Measurements from ENCODE around the gene FBXO11. TPM values are rescaled to one million over a fixed set of nuclear protein-coding genes. Genes with fewer than 3 reads are reported as not detected.

Gene FBXO11
- total and polyA plus RNA-seq, 9 donors, result 37.1 to 56.2 (median 43.4) TPM

DNA sequence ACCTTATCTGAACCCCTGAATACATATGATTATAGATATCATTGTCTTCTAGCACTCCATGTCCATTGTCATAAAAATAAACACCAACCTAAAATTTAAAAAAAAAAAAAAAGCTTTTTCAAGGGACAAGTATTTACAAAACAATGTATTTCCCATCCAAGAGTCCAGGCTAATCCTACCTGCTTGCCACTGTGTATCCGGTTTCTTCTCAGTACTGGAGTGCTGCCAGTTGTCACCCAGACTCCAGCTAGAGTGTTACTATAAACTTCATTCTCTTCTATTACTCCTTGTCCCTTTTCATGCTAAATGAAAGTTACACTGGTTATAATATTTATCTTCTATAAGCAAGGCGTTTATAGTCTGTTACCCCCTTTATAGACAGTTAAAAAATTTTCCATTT lies 87.5 kb downstream of the FBXO11 start:
- H3K4me1 ChIP-seq (ENCODE audit: control insufficient read depth, insufficient read depth, low read length), result no peaks in the 10 kb centered on the region
- no peak overlapping the region for H3K27ac ChIP-seq (ENCODE audit: low read length)
- H3K9me3 ChIP-seq (replicated peaks; ENCODE audit: control insufficient read depth, low read depth, low read length), result no peaks in the 10 kb centered on the region
- 80% methylated on average over 1 of the region's 2 CpGs for WGBS (ENCODE audit: insufficient coverage)
- H3K4me3 ChIP-seq (ENCODE audit: low read length), result no peak overlapping the region
- no peak for DNase-seq
- peaks cover 43% of the 10 kb centered on the region for H3K36me3 ChIP-seq (ENCODE audit: control insufficient read depth, insufficient read depth, low read length)
- no peaks in the 10 kb centered on the region for H3K27me3 ChIP-seq (ENCODE audit: control insufficient read depth, insufficient read depth, low read length)

DNA sequence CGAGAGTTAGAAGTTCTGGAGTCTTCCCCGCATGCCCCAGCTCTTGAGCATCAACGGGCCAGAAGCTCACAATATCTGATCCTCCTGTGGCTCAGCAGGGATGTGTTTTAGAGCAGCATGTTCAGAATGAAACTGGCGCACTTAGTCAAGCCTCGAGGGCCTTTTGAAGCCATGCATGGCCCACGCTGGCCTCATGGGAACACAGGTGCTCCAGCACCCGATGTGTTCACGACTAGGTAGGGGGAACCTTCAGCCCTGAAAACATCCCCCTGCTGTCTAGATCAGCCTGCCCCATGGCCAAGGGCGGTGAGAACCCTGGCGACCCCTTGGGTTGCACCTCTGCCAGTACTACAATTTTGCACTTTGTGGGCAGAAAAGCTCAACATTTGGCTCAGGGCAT lies 90.5 kb downstream of the FBXO11 start:
- peaks cover 49% of the 10 kb centered on the region for H3K36me3 ChIP-seq (ENCODE audit: control insufficient read depth, insufficient read depth, low read length)
- no peaks in the 10 kb centered on the region for H3K4me1 ChIP-seq (ENCODE audit: control insufficient read depth, insufficient read depth, low read length)
- DNase-seq, result no peak
- no peak overlapping the region for H3K27ac ChIP-seq (ENCODE audit: low read length)
- no peaks in the 10 kb centered on the region for H3K27me3 ChIP-seq (ENCODE audit: control insufficient read depth, insufficient read depth, low read length)
- no peak overlapping the region for H3K4me3 ChIP-seq (ENCODE audit: low read length)
- 98% methylated on average over 10 of the region's 10 CpGs for WGBS (ENCODE audit: insufficient coverage)
- H3K9me3 ChIP-seq (replicated peaks; ENCODE audit: control insufficient read depth, low read depth, low read length), result no peaks in the 10 kb centered on the region

DNA sequence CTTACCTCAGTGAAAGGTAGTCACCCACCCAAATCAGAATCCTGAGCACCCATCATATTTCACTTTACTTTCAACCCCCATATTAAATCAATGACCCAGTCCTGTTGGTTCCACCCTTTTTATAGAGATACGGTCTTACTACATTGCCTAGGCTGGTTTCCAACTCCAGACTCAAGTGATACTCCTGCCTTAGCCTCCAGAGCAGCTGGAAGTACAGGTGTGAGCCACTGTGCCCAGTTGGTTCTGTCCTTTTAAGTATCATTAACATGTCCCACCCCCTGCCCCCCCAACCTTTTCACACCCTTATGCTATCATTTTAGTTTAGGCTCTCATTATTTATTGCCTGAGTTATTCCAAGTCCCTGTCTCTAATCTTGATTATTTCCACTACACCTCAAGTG lies 94.6 kb downstream of the FBXO11 start:
- 44% methylated on average over 1 of the region's 1 CpG for WGBS (ENCODE audit: insufficient coverage)
- H3K27me3 ChIP-seq (ENCODE audit: control insufficient read depth, insufficient read depth, low read length), result no peaks in the 10 kb centered on the region
- no peak overlapping the region for H3K4me3 ChIP-seq (ENCODE audit: low read length)
- DNase-seq, result no peak
- H3K27ac ChIP-seq (ENCODE audit: low read length), result no peak overlapping the region
- H3K4me1 ChIP-seq (ENCODE audit: control insufficient read depth, insufficient read depth, low read length), result no peaks in the 10 kb centered on the region
- peaks cover 40% of the 10 kb centered on the region for H3K36me3 ChIP-seq (ENCODE audit: control insufficient read depth, insufficient read depth, low read length)
- H3K9me3 ChIP-seq (replicated peaks; ENCODE audit: control insufficient read depth, low read depth, low read length), result no peaks in the 10 kb centered on the region

DNA sequence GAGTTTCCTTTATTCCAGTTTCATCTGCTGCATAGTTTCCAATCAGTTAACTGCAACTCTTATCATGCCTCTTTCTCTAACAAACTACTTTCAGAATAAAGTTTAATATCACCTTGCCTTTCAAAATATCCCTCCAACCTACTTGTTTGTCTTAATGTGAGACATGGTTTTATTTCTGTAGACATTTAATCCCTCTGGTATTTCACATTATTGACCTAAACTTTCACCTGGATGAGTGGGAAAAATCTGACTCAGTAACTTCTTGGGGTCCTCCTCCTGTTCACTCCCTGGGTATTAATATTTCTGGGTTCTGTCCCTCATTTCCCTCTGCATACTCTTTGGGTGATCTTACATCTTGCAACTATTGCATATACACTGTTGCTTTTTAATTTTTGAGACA lies 95.4 kb downstream of the FBXO11 start:
- H3K9me3 ChIP-seq (replicated peaks; ENCODE audit: control insufficient read depth, low read depth, low read length), result no peaks in the 10 kb centered on the region
- peaks cover 37% of the 10 kb centered on the region for H3K36me3 ChIP-seq (ENCODE audit: control insufficient read depth, insufficient read depth, low read length)

DNA sequence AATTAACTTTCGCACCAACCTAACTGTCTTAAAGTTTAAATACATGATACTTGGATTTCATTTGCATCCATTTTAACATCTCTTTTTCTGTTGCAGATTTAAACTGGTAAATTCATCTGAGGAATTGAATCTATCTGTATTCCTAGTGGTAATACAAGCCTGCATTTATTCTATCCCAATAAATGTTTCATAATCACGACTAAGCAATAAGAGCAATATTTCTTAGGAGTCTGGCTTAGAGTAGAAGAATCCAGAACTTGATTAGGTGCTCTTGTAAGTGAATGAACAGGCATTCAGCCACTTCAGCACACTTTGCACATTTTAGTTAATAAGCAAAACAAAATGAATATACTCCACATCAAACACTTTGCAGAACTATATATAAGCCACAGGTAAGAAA lies 96.4 kb downstream of the FBXO11 start:
- Histone ChIP-seq H3K4me3 (ENCODE audit: low read length) (no peak overlapping the region), H3K36me3 (ENCODE audit: control insufficient read depth, insufficient read depth, low read length) (peaks cover 35% of the 10 kb centered on the region), H3K9me3 (replicated peaks; ENCODE audit: control insufficient read depth, low read depth, low read length) (no peaks in the 10 kb centered on the region), H3K27ac (ENCODE audit: low read length) (no peak overlapping the region), H3K27me3 (ENCODE audit: control insufficient read depth, insufficient read depth, low read length) (no peaks in the 10 kb centered on the region), H3K4me1 (ENCODE audit: control insufficient read depth, insufficient read depth, low read length) (no peaks in the 10 kb centered on the region)
- WGBS (ENCODE audit: insufficient coverage), result no CpG with 5 or more reads among the region's 2 CpGs
- DNase-seq, result no peak

More for the DNA sequence above, 95.4 kb downstream of the FBXO11 start:
- Histone ChIP-seq H3K27ac (ENCODE audit: low read length) (no peak overlapping the region), H3K4me3 (ENCODE audit: low read length) (no peak overlapping the region), H3K4me1 (ENCODE audit: control insufficient read depth, insufficient read depth, low read length) (no peaks in the 10 kb centered on the region), H3K27me3 (ENCODE audit: control insufficient read depth, insufficient read depth, low read length) (no peaks in the 10 kb centered on the region)
- no peak for DNase-seq

DNA sequence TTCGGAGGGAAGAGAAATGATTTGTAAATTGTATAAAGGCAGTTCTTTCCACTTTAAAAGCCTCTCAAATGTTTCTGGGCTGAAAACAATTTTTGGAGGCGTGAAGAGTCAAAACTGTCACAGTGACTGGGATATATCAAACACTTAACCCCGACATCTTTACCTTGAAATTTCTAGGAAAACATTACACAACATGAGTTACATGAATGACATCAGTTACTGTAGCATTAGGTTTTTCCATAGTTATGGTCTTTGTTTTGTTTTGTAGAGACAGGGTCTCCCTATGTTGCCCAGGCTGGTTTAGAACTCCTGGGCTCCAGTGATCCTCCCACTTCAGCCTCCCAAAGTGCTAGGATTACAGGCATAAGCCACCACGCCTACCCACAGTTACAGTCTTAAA lies 97.7 kb downstream of the FBXO11 start:
- H3K36me3 ChIP-seq (ENCODE audit: control insufficient read depth, insufficient read depth, low read length), result peaks cover 47% of the 10 kb centered on the region
- DNase-seq, result no peak
- H3K27ac ChIP-seq (ENCODE audit: low read length), result no peak overlapping the region
- no peak overlapping the region for H3K4me3 ChIP-seq (ENCODE audit: low read length)
- H3K9me3 ChIP-seq (replicated peaks; ENCODE audit: control insufficient read depth, low read depth, low read length), result peaks cover under 1% of the 10 kb centered on the region
- WGBS (ENCODE audit: insufficient coverage), result no CpG with 5 or more reads among the region's 4 CpGs
- H3K27me3 ChIP-seq (ENCODE audit: control insufficient read depth, insufficient read depth, low read length), result no peaks in the 10 kb centered on the region
- H3K4me1 ChIP-seq (ENCODE audit: control insufficient read depth, insufficient read depth, low read length), result no peaks in the 10 kb centered on the region

DNA sequence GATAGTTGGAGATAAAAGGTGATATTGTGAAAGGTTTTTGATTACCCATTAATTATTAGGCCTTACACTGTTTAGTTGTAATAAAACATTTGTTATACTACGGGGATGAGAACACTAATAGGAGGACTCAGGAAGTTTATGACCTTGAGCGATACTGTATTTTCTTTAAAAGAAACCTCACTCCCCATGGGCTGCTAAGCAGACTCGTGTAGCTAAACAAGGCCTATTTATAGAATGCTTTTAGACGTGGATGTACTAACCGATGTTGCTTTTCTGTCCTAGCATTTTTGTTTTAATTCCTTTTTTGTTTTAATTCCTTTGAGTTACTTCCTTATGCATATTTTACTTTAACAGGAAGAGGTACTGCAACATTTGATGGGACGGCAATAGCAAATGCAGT lies 100.4 kb downstream of the FBXO11 start:
- peaks cover 7% of the 10 kb centered on the region for H3K9me3 ChIP-seq (replicated peaks; ENCODE audit: control insufficient read depth, low read depth, low read length)
- no CpG with 5 or more reads among the region's 6 CpGs for WGBS (ENCODE audit: insufficient coverage)
- peaks cover 56% of the 10 kb centered on the region for H3K36me3 ChIP-seq (ENCODE audit: control insufficient read depth, insufficient read depth, low read length)
- H3K27me3 ChIP-seq (ENCODE audit: control insufficient read depth, insufficient read depth, low read length), result no peaks in the 10 kb centered on the region
- H3K4me3 ChIP-seq (ENCODE audit: low read length), result no peak overlapping the region
- no peak for DNase-seq
- no peak overlapping the region for H3K27ac ChIP-seq (ENCODE audit: low read length)
- H3K4me1 ChIP-seq (ENCODE audit: control insufficient read depth, insufficient read depth, low read length), result no peaks in the 10 kb centered on the region

DNA sequence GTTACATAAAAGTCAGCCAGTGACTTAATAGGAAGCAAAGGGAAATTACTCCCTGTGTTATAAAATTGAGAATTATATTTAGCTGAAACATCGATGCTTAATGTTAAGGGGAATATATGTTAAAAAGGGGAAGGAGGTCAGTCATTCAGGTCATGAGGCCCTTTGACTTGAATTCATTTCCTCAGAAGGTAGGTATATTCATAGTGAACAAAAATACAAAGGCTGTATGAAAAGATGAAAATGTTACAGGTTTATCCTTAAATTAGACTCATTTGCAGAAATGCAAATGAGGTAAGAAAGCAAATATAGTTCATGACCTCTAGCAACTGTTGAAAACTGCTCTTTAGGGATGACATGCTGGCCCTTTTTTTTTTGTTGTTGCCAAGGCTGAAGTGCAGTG lies 102.5 kb downstream of the FBXO11 start:
- H3K36me3 ChIP-seq (ENCODE audit: control insufficient read depth, insufficient read depth, low read length), result peaks cover 74% of the 10 kb centered on the region
- H3K4me3 ChIP-seq (ENCODE audit: low read length), result no peak overlapping the region
- no CpG with 5 or more reads among the region's 1 CpG for WGBS (ENCODE audit: insufficient coverage)
- no peaks in the 10 kb centered on the region for H3K4me1 ChIP-seq (ENCODE audit: control insufficient read depth, insufficient read depth, low read length)
- no peak overlapping the region for H3K27ac ChIP-seq (ENCODE audit: low read length)
- peaks cover 7% of the 10 kb centered on the region for H3K9me3 ChIP-seq (replicated peaks; ENCODE audit: control insufficient read depth, low read depth, low read length)
- H3K27me3 ChIP-seq (ENCODE audit: control insufficient read depth, insufficient read depth, low read length), result no peaks in the 10 kb centered on the region
- DNase-seq, result no peak

DNA sequence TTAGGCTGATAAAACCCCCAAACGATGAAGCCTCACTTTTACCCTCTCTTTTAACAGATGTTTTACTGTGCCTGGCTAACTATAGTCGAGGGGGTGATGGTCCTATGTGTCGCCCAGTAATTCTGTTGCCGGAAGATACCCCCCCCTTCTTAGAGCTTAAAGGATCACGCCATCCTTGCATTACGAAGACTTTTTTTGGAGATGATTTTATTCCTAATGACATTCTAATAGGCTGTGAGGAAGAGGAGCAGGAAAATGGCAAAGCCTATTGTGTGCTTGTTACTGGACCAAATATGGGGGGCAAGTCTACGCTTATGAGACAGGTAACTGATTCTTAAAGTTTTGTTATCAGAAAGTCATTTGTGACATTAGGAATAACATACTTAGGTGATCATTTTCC lies 102.9 kb downstream of the FBXO11 start:
- no peak for DNase-seq
- Histone ChIP-seq H3K36me3 (ENCODE audit: control insufficient read depth, insufficient read depth, low read length) (peaks cover 73% of the 10 kb centered on the region), H3K27ac (ENCODE audit: low read length) (no peak overlapping the region), H3K4me1 (ENCODE audit: control insufficient read depth, insufficient read depth, low read length) (no peaks in the 10 kb centered on the region), H3K4me3 (ENCODE audit: low read length) (no peak overlapping the region), H3K9me3 (replicated peaks; ENCODE audit: control insufficient read depth, low read depth, low read length) (peaks cover 7% of the 10 kb centered on the region), H3K27me3 (ENCODE audit: control insufficient read depth, insufficient read depth, low read length) (no peaks in the 10 kb centered on the region)
- 95% methylated on average over 4 of the region's 7 CpGs for WGBS (ENCODE audit: insufficient coverage)

DNA sequence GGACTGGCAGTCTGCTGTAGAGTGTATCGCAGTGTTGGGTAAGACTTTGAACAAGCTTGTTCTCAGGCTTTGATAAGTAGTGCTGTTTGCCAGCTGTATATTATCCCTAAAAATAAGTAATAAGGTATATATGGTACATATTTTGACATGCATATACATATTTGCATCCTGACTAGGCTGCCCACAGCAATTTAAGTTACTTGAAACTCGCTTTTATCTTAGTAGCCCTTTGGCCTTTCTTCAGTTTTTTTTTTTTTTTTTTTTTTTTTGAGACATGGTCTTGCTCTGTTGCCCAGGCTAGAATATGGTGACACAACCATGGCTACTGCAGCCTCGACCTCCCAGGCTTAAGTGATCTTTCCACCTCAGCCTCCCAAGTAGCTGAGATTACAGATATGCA lies 105.2 kb downstream of the FBXO11 start:
- Histone ChIP-seq H3K9me3 (replicated peaks; ENCODE audit: control insufficient read depth, low read depth, low read length) (peaks cover 7% of the 10 kb centered on the region), H3K4me1 (ENCODE audit: control insufficient read depth, insufficient read depth, low read length) (no peaks in the 10 kb centered on the region), H3K36me3 (ENCODE audit: control insufficient read depth, insufficient read depth, low read length) (peaks cover 88% of the 10 kb centered on the region), H3K4me3 (ENCODE audit: low read length) (no peak overlapping the region), H3K27me3 (ENCODE audit: control insufficient read depth, insufficient read depth, low read length) (no peaks in the 10 kb centered on the region), H3K27ac (ENCODE audit: low read length) (no peak overlapping the region)
- no CpG with 5 or more reads among the region's 3 CpGs for WGBS (ENCODE audit: insufficient coverage)
- DNase-seq, result no peak

DNA sequence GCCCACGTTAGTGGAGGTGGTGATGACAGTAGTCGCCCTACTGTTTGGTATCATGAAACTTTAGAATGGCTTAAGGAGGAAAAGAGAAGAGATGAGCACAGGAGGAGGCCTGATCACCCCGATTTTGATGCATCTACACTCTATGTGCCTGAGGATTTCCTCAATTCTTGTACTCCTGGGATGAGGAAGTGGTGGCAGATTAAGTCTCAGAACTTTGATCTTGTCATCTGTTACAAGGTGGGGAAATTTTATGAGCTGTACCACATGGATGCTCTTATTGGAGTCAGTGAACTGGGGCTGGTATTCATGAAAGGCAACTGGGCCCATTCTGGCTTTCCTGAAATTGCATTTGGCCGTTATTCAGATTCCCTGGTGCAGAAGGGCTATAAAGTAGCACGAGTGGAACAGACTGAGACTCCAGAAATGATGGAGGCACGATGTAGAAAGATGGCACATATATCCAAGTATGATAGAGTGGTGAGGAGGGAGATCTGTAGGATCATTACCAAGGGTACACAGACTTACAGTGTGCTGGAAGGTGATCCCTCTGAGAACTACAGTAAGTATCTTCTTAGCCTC lies 107.2 kb downstream of the FBXO11 start:
- no peak for DNase-seq
- Histone ChIP-seq H3K36me3 (ENCODE audit: control insufficient read depth, insufficient read depth, low read length) (peaks cover 90% of the 10 kb centered on the region), H3K4me3 (ENCODE audit: low read length) (no peak overlapping the region), H3K4me1 (ENCODE audit: control insufficient read depth, insufficient read depth, low read length) (no peaks in the 10 kb centered on the region), H3K9me3 (replicated peaks; ENCODE audit: control insufficient read depth, low read depth, low read length) (peaks cover 7% of the 10 kb centered on the region), H3K27ac (ENCODE audit: low read length) (no peak overlapping the region), H3K27me3 (ENCODE audit: control insufficient read depth, insufficient read depth, low read length) (no peaks in the 10 kb centered on the region)
- WGBS (ENCODE audit: insufficient coverage), result 84% methylated on average over 4 of the region's 6 CpGs

All from muscle of leg (tissue), 11 donors.